HG03558 (cell line): ENCODE measurements around the gene PRXL2B.
"Not testable (repeated sequence)": the region's sequence is repeated elsewhere in the genome, so short reads cannot be mapped to it uniquely, and the experiment has no call there.

ENCODE experiments used
- ATAC-seq: cut with Tn5 transposase; IDR thresholded peaks from one replicate; pipeline ENCODE4 v1.9.1; 2021; ENCODE audit warnings: moderate number of reproducible peaks; ENCODE audit not compliant: unreplicated experiment; ENCODE audit errors: extremely low read depth

Gene PRXL2B

GRCh38 chr1:2549367-2550029, 37.1 kb upstream of the PRXL2B start:
- not testable (repeated sequence) for ATAC-seq

GRCh38 chr1:2550309-2550861, 36.2 kb upstream of the PRXL2B start:
- ATAC-seq = not testable (repeated sequence)

- not testable (repeated sequence) for ATAC-seq
Observed at GRCh38 chr1:2551544-2551943, 35.0 kb upstream of the PRXL2B start.

GRCh38 chr1:2552189-2552588, 34.4 kb upstream of the PRXL2B start:
- ATAC-seq = no peak

- ATAC-seq = not testable (repeated sequence)
Observed at GRCh38 chr1:2553076-2553475, 33.5 kb upstream of the PRXL2B start.

GRCh38 chr1:2553871-2554620, 32.5 kb upstream of the PRXL2B start:
- ATAC-seq = no peak

- no peak for ATAC-seq
Observed at GRCh38 chr1:2554621-2555387, 31.8 kb upstream of the PRXL2B start.

GRCh38 chr1:2555634-2556276, 30.8 kb upstream of the PRXL2B start:
- ATAC-seq = no peak

GRCh38 chr1:2556277-2556677, 30.3 kb upstream of the PRXL2B start, which contains the start of gene TNFRSF14:
TSS of gene TNFRSF14 (plus strand) at chr1:2556371. CDS start at chr1:2556665, 294 bp downstream.
- ATAC-seq = no peak

- ATAC-seq = no peak
Observed at GRCh38 chr1:2556678-2557481, 29.7 kb upstream of the PRXL2B start.

- ATAC-seq = no peak
Observed at GRCh38 chr1:2557482-2558400, 28.8 kb upstream of the PRXL2B start.

GRCh38 chr1:2558420-2558819, 28.2 kb upstream of the PRXL2B start:
- no peak for ATAC-seq

GRCh38 chr1:2558861-2559260, 27.7 kb upstream of the PRXL2B start:
- no peak for ATAC-seq

- no peak for ATAC-seq
Observed at GRCh38 chr1:2559509-2560298, 26.9 kb upstream of the PRXL2B start.

- ATAC-seq = no peak
Observed at GRCh38 chr1:2560299-2561073, 26.1 kb upstream of the PRXL2B start.

- no peak for ATAC-seq
Observed at GRCh38 chr1:2561446-2561845, 25.1 kb upstream of the PRXL2B start.
